H54 (cell line): Measurements from ENCODE around the gene KLHDC7B.
A peak's percentile ranks its signal among the peaks of the same experiment; 100 is the strongest.

Experiments
- DNase-seq: peaks from one replicate; pipeline ENCODE4 v3.0.0; 2011; ENCODE audit warnings: low spot score, mixed read lengths; ENCODE audit not compliant: insufficient read length
- FAIRE-seq: peaks from 3 replicates; lab custom pipeline; 2011; peaks lifted over from hg19 to GRCh38; lab: Jason Lieb, UNC
- POLR2A ChIP-seq: IDR thresholded peaks from 2 replicates; pipeline ENCODE4 v1.6.1; 2011; ENCODE audit warnings: low read depth, mild to moderate bottlenecking, low read length

KLHDC7B gene

DNA sequence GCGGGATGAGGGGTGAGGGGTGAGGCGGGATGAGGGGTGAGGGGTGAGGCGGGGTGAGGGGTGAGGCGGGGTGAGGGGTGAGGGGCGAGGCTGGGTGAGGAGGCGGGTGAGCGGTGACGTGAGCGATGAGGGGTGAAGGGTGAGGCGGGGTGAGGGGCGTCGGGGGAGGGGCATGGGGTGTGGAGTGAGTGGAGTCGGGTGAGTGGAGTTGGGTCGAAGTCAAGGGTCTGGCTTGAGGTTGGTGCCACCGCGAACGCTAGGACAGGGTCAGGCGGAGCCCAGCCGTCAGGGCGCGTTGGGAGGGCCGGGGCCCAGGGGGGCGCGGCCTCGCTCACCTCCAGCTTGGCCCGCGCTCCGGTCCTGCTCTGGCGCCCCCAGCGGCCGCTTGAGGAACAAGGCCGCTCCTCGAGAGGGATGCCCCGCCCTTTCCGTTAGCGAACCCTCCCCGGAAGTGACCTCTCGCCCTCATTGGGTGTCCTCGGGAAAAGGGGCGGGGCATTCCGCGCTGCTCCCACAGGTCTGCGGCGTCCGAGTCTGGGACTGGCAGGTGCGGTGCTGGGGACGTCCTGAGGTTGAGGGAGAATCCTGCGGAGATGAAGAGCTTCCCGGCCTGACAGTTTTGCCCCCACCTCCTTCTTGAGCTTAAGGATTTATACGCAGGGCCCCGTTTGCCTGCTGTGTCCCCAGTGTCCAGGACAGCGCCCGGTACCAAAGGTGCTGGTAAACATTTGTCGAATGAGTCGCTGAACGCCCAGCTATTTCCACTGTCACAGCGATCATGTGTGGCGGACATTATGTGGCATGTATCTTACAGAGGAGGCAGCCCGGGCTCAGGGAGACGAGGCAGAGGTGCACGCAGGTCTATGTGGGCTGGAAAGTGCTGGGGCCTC lies 17.1 kb downstream of the KLHDC7B start, which contains the start of gene SYCE3:
Gene SYCE3, minus strand, starts transcription at position 397 of the 890 bp plus-strand sequence. CDS start 6,514 bp downstream, outside the sequence.
- peak; percentile 15 for FAIRE-seq
- DNase-seq, result peak; percentile 70
- TF ChIP-seq POLR2A, result peak; percentile 19; the same call in 1 of the 2 replicates

DNA sequence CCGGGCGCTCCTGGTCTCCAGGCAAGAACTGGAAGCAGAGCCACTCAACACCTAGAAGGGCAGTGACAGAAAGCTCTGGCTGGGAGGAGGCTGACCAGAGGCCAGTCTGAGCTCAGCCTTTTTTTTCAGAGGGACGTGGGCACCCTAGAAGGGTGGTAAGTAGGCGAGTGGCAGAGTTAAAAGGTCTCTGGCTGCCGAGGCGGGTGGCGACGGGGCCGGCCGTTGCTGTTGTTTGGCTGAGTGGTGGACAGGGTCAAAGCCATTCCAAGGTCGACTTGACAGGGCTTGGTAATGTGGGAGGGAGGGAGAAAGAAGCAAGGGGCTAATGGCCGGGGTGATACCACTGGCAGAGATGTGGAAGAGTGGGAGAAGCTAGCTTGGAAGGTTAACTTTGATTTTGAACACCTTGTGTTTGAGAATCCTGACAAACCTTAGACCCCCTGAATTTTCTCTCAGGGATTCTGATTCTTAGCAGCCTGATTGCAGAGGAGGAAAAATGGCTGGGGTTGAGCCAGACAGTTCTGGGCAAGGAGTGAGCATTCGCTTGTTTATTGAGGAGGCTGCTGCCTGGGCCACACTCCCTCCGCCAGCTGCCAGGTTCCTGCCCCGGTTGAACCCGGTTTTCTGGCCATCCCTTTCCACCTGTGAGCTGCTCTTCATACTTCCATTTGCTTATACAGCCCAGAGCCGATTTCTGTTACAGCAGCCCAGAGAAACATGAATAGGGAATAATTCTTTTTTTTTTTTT lies 17.9 kb downstream of the KLHDC7B start:
- FAIRE-seq (no peak), DNase-seq (no peak)
- TF ChIP-seq POLR2A, result no peak

GRCh38 chr22:50564289-50564688 lies 18.6 kb downstream of the KLHDC7B start:
- DNase-seq, result no peak
- TF ChIP-seq POLR2A, result no peak
- no peak for FAIRE-seq

DNA sequence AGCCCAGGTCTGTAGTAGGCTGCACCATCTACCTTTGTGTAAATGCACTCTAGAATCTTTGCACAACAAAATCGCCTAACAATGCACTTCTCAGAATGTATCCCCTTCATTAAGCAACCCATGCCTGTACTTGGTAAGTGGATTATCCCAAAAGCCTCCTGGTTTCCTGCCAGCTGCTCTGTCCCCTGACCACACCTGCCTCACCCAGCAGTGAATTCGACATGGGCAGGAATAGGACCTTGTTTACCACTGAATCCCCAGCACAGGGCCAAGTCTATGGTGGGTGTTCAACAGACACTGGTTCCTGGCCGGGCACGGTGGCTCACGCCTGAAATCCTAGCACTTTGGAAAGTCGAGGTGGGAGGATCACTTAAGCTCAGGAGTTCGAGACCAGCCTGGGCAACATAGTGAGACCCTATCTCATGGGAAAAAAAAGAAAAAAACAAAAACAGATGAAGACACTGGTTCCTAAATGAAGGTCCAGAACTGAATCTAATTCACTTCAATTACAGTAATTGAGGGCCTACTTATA lies 22.1 kb downstream of the KLHDC7B start:
- no peak for TF ChIP-seq POLR2A
- FAIRE-seq (no peak), DNase-seq (no peak)

DNA sequence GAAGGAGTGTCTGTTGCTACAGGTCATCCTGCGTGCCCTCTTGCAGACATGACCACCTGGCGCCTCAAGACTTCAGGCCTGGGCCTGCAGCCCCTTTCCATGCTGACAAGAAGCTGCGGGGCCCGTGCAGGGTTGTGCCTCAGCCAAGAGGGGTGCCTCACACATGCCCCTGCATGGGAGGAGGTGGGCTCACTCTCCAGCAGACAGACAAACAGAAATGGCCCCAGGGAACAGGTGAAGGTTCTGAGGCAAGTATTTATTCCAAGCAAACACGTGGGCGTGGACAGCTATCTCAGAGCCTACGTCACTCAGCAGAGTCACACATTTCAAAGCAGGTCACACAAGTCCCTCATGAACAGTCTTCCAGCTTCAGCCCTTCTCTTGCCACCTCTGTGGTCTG lies 22.9 kb downstream of the KLHDC7B start:
- TF ChIP-seq POLR2A, result no peak
- DNase-seq, result no peak
- FAIRE-seq, result no peak

DNA sequence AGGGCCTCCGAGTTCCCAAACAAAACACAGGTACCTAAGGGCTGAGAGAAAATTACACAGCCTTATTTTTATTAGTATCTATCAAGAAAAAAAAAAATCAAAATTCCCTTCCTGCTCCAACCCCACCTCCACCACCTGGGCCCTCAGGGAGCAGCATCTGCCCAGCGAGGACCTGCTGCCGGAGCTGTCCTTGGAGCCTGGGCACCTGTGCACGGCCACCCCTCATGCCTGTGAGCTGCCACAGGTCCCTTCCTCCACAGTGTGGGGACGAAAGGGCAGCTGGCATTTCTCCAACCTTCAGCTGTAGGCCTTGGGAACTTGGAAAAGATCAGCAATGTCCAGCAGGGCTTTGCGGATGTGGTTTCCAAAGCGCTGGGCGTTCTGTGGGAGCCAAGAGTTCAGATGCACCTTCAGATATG lies 23.4 kb downstream of the KLHDC7B start:
- TF ChIP-seq POLR2A, result no peak

GRCh38 chr22:50569896-50570535 lies 24.3 kb downstream of the KLHDC7B start:
- DNase-seq (no peak), FAIRE-seq (no peak)
- TF ChIP-seq POLR2A, result no peak

More for the DNA sequence above, 23.4 kb downstream of the KLHDC7B start:
- FAIRE-seq (no peak), DNase-seq (no peak)

GRCh38 chr22:50570861-50571260 lies 25.2 kb downstream of the KLHDC7B start:
- DNase-seq (no peak), FAIRE-seq (no peak)

GRCh38 chr22:50571264-50572175 lies 25.8 kb downstream of the KLHDC7B start:
- DNase-seq (no peak), FAIRE-seq (no peak)
- no peak for TF ChIP-seq POLR2A

More at GRCh38 chr22:50570861-50571260, 25.2 kb downstream of the KLHDC7B start:
- TF ChIP-seq POLR2A, result no peak

GRCh38 chr22:50572965-50573364 lies 27.3 kb downstream of the KLHDC7B start:
- TF ChIP-seq POLR2A, result no peak
- FAIRE-seq, result no peak
- no peak for DNase-seq

DNA sequence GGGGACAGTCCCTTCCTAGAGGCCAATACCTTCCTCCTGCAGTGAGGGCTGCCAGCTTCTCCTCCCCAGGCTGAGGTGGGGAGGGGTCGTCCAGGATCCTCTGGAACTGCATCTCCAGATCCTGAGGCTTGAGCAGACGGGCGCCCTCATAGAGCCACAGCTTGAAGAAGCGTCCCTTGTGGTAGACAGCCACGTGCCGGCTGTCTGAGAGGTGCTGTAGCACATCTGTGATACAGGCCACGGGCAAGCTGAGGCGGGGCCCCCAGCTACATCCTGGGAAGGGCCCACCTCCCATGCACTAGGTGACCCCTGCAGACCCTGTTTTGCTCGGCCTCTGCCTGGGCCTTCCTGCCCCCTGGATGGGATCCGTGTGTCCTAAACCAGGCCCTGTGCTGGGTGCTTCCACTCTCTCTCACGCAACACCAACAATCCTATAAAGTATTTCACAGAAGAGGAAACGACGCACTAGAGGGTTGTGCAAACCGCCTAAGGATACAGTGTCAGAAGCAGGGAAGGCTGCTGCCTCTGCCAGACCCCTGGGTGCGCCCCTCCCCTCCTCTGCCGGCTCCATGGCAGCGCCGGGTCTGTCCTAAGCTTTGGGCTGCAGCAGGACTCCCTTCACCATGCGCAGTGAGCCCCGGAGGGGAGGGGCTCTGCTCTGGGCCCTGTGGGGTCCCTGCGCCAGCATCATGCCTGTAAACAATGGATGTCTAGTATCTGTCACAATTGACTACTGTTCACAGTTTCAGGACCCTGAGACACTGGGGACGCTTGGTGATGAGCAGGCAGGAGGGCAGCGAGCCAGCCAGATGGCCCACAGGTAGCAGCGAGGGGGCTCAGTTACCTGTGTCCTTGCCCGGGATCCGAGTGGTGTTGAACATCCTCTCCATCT lies 28.0 kb downstream of the KLHDC7B start:
- FAIRE-seq, result no peak
- TF ChIP-seq POLR2A, result no peak
- DNase-seq, result no peak

DNA sequence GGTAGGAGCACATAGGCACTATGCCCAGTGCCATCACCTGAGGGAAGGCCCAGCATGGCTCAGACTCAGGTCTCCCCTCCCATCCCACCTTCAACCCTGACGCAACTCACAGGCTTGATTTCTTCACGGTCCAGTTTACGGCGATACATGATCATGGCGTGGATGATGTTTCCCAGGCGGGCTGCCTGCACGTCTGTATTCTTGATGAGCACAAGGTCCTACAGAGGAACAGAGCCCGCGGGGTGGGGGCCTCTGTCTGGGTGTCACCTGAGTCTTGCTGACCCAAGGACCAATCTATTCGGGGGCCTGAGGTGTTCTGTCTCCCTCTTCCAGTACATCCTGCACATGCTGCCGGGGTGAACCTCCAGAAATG lies 28.7 kb downstream of the KLHDC7B start:
- no peak for TF ChIP-seq POLR2A
- no peak for FAIRE-seq
- DNase-seq, result no peak
